ENCODE measurements around the gene RPS15. TPM values are rescaled to one million over a fixed set of nuclear protein-coding genes. Genes with fewer than 3 reads are reported as not detected.
"Not testable (repeated sequence)": the region's sequence is repeated elsewhere in the genome, so short reads cannot be mapped to it uniquely, and the experiment has no call there.

RPS15 gene
- polyA plus RNA-seq, 1 donor = 1,404 TPM

- Histone ChIP-seq H3K4me3 (ENCODE audit: low read length) (no peak overlapping the region), H3K36me3 (ENCODE audit: control insufficient read depth, insufficient read depth, low read length) (peaks cover 57% of the 10 kb centered on the region), H3K27ac (ENCODE audit: low read length) (no peak overlapping the region), H3K9me3 (ENCODE audit: control insufficient read depth, low read depth, low read length) (peaks cover 13% of the 10 kb centered on the region), H3K4me1 (ENCODE audit: control insufficient read depth, insufficient read depth, low read length) (peaks cover 12% of the 10 kb centered on the region), H3K27me3 (ENCODE audit: control insufficient read depth, insufficient read depth, low read length) (no peaks in the 10 kb centered on the region)
- WGBS (ENCODE audit: insufficient coverage, low lambda C conversion rate) = no CpG with 5 or more reads among the region's 21 CpGs
- DNase-seq = no peak
Measured at GRCh38 chr19:1435378-1435989, 2.7 kb upstream of the RPS15 start.

- H3K9me3 ChIP-seq (ENCODE audit: control insufficient read depth, low read depth, low read length) = peaks cover 13% of the 10 kb centered on the region
- DNase-seq = no peak
- 50% methylated on average over 2 of the region's 8 CpGs for WGBS (ENCODE audit: insufficient coverage, low lambda C conversion rate)
- peak overlapping the region; percentile 80 for H3K4me3 ChIP-seq (ENCODE audit: low read length)
- H3K27ac ChIP-seq (ENCODE audit: low read length) = peak overlapping the region; percentile 67
- peaks cover 15% of the 10 kb centered on the region for H3K4me1 ChIP-seq (ENCODE audit: control insufficient read depth, insufficient read depth, low read length)
- peaks cover 59% of the 10 kb centered on the region for H3K36me3 ChIP-seq (ENCODE audit: control insufficient read depth, insufficient read depth, low read length)
- H3K27me3 ChIP-seq (ENCODE audit: control insufficient read depth, insufficient read depth, low read length) = no peaks in the 10 kb centered on the region
Measured at GRCh38 chr19:1437609-1438008, 587 bp upstream of the RPS15 start.

- Histone ChIP-seq H3K9me3 (ENCODE audit: control insufficient read depth, low read depth, low read length) (peaks cover 9% of the 10 kb centered on the region), H3K4me3 (ENCODE audit: low read length) (peak overlapping the region; percentile 80), H3K27me3 (ENCODE audit: control insufficient read depth, insufficient read depth, low read length) (no peaks in the 10 kb centered on the region), H3K4me1 (ENCODE audit: control insufficient read depth, insufficient read depth, low read length) (peaks cover 16% of the 10 kb centered on the region), H3K36me3 (ENCODE audit: control insufficient read depth, insufficient read depth, low read length) (peaks cover 46% of the 10 kb centered on the region), H3K27ac (ENCODE audit: low read length) (no peak overlapping the region)
- no peak for DNase-seq
- WGBS (ENCODE audit: insufficient coverage, low lambda C conversion rate) = no CpG with 5 or more reads among the region's 26 CpGs
Measured at GRCh38 chr19:1438933-1439354, 748 bp downstream of the RPS15 start.

GRCh38 chr19:1439525-1440417 lies 1.6 kb downstream of the RPS15 start:
- not testable (repeated sequence) for H3K27ac ChIP-seq (ENCODE audit: low read length); H3K9me3 ChIP-seq (ENCODE audit: control insufficient read depth, low read depth, low read length); DNase-seq; H3K27me3 ChIP-seq (ENCODE audit: control insufficient read depth, insufficient read depth, low read length)
- H3K36me3 ChIP-seq (ENCODE audit: control insufficient read depth, insufficient read depth, low read length) = peaks cover 38% of the 10 kb centered on the region
- no CpG with 5 or more reads among the region's 57 CpGs for WGBS (ENCODE audit: insufficient coverage, low lambda C conversion rate)
- H3K4me3 ChIP-seq (ENCODE audit: low read length) = peak overlapping the region; percentile 80
- H3K4me1 ChIP-seq (ENCODE audit: control insufficient read depth, insufficient read depth, low read length) = peaks cover 21% of the 10 kb centered on the region

- H3K36me3 ChIP-seq (ENCODE audit: control insufficient read depth, insufficient read depth, low read length) = peaks cover 35% of the 10 kb centered on the region
- H3K9me3 ChIP-seq (ENCODE audit: control insufficient read depth, low read depth, low read length) = no peaks in the 10 kb centered on the region
- WGBS (ENCODE audit: insufficient coverage, low lambda C conversion rate) = no CpG with 5 or more reads among the region's 15 CpGs
- no peak for DNase-seq
- H3K4me3 ChIP-seq (ENCODE audit: low read length) = no peak overlapping the region
- no peak overlapping the region for H3K27ac ChIP-seq (ENCODE audit: low read length)
- H3K27me3 ChIP-seq (ENCODE audit: control insufficient read depth, insufficient read depth, low read length) = peaks cover 2% of the 10 kb centered on the region
- peaks cover 23% of the 10 kb centered on the region for H3K4me1 ChIP-seq (ENCODE audit: control insufficient read depth, insufficient read depth, low read length)
Measured at GRCh38 chr19:1440418-1440801, 2.2 kb downstream of the RPS15 start.

- Histone ChIP-seq H3K36me3 (ENCODE audit: control insufficient read depth, insufficient read depth, low read length) (peaks cover 31% of the 10 kb centered on the region), H3K4me1 (ENCODE audit: control insufficient read depth, insufficient read depth, low read length) (peaks cover 26% of the 10 kb centered on the region), H3K4me3 (ENCODE audit: low read length) (no peak overlapping the region), H3K27me3 (ENCODE audit: control insufficient read depth, insufficient read depth, low read length) (peaks cover 7% of the 10 kb centered on the region), H3K9me3 (ENCODE audit: control insufficient read depth, low read depth, low read length) (no peaks in the 10 kb centered on the region), H3K27ac (ENCODE audit: low read length) (no peak overlapping the region)
- no CpG with 5 or more reads among the region's 9 CpGs for WGBS (ENCODE audit: insufficient coverage, low lambda C conversion rate)
- no peak for DNase-seq
Measured at GRCh38 chr19:1441022-1441426, 2.8 kb downstream of the RPS15 start.

GRCh38 chr19:1441677-1442438 lies 3.7 kb downstream of the RPS15 start:
- peaks cover 31% of the 10 kb centered on the region for H3K36me3 ChIP-seq (ENCODE audit: control insufficient read depth, insufficient read depth, low read length)
- WGBS (ENCODE audit: insufficient coverage, low lambda C conversion rate) = 100% methylated on average over 1 of the region's 25 CpGs
- peaks cover 28% of the 10 kb centered on the region for H3K4me1 ChIP-seq (ENCODE audit: control insufficient read depth, insufficient read depth, low read length)
- H3K9me3 ChIP-seq (ENCODE audit: control insufficient read depth, low read depth, low read length) = peaks cover 3% of the 10 kb centered on the region
- H3K4me3 ChIP-seq (ENCODE audit: low read length) = no peak overlapping the region
- no peak overlapping the region for H3K27ac ChIP-seq (ENCODE audit: low read length)
- peaks cover 15% of the 10 kb centered on the region for H3K27me3 ChIP-seq (ENCODE audit: control insufficient read depth, insufficient read depth, low read length)
- DNase-seq = no peak

- peak overlapping the region; percentile 37 for H3K4me3 ChIP-seq (ENCODE audit: low read length)
- H3K27me3 ChIP-seq (ENCODE audit: control insufficient read depth, insufficient read depth, low read length) = peaks cover 47% of the 10 kb centered on the region
- WGBS (ENCODE audit: insufficient coverage, low lambda C conversion rate) = no CpG with 5 or more reads among the region's 70 CpGs
- H3K36me3 ChIP-seq (ENCODE audit: control insufficient read depth, insufficient read depth, low read length) = peaks cover 22% of the 10 kb centered on the region
- peaks cover 5% of the 10 kb centered on the region for H3K9me3 ChIP-seq (ENCODE audit: control insufficient read depth, low read depth, low read length)
- DNase-seq = peak; percentile 64 to 77
- no peak overlapping the region for H3K27ac ChIP-seq (ENCODE audit: low read length)
- H3K4me1 ChIP-seq (ENCODE audit: control insufficient read depth, insufficient read depth, low read length) = peaks cover 17% of the 10 kb centered on the region
Measured at GRCh38 chr19:1445185-1445931, 7.2 kb downstream of the RPS15 start.

GRCh38 chr19:1445932-1446712 lies 7.9 kb downstream of the RPS15 start:
- DNase-seq = peak in 1 of 2 donors; percentile 19
- Histone ChIP-seq H3K4me3 (ENCODE audit: low read length) (no peak overlapping the region), H3K27ac (ENCODE audit: low read length) (no peak overlapping the region), H3K36me3 (ENCODE audit: control insufficient read depth, insufficient read depth, low read length) (peaks cover 14% of the 10 kb centered on the region), H3K27me3 (ENCODE audit: control insufficient read depth, insufficient read depth, low read length) (peaks cover 55% of the 10 kb centered on the region), H3K9me3 (ENCODE audit: control insufficient read depth, low read depth, low read length) (peaks cover 5% of the 10 kb centered on the region), H3K4me1 (ENCODE audit: control insufficient read depth, insufficient read depth, low read length) (peaks cover 14% of the 10 kb centered on the region)
- no CpG with 5 or more reads among the region's 99 CpGs for WGBS (ENCODE audit: insufficient coverage, low lambda C conversion rate)

Measured in large intestine (tissue), 3 donors.